SK-N-SH (cell line): Measurements from ENCODE around the gene SERINC2. TPM values are rescaled to one million over a fixed set of nuclear protein-coding genes. Genes with fewer than 3 reads are reported as not detected.

ENCODE experiments used
- CTCF ChIA-PET: fragments of 300-600, 350-600 bp; formaldehyde crosslinking; extraction: SDS; loops from one replicate; lab custom pipeline; 2021; lab: Yijun Ruan, JAX
- POLR2A ChIA-PET: fragments of 350-600 bp; sonication (Branson Sonifier 250); formaldehyde crosslinking; extraction: SDS; loops from one replicate; lab custom pipeline; 2020; ENCODE audit warnings: antibody characterized with exemption, inconsistent platforms; lab: Yijun Ruan, JAX
- DNase-seq: peaks from one replicate; pipeline ENCODE4 v3.0.0; 2012
- H2AFZ ChIP-seq: fragments of 200-600 bp; sonication (generic); 2 replicates; pipeline ENCODE4 v1.8.1; 2016; ENCODE audit warnings: antibody characterized with exemption, mild to moderate bottlenecking, low read depth
- H3F3A ChIP-seq: fragments of 200-600 bp; sonication (generic); replicated peaks from 2 replicates; pipeline ENCODE3; 2016; ENCODE audit warnings: antibody characterized with exemption, mild to moderate bottlenecking; ENCODE audit not compliant: insufficient read depth
- H3K27ac ChIP-seq, 2 experiments: fragments of 200-500 bp in 1 of 2; fragments of 200-600 bp in 1 of 2; sonication (Bioruptor generic) in 1 of 2; sonication (generic), shearing (Covaris generic) in 1 of 2; 2 replicates each; pipeline versions ENCODE4 v1.5.1 to v1.6.1; 2014 to 2016; ENCODE audit warnings: low read depth in 2 of 2, inconsistent platforms in 1 of 2, low read length in 1 of 2, mild to moderate bottlenecking in 1 of 2, mixed read lengths in 1 of 2
- H3K27me3 ChIP-seq: fragments of 200-600 bp; sonication (generic), shearing (Covaris generic); 2 replicates; pipeline ENCODE4 v1.6.1; 2016; ENCODE audit warnings: mixed run types; ENCODE audit not compliant: insufficient read depth
- H3K36me3 ChIP-seq, 2 experiments: fragments of 200-500 bp in 1 of 2; fragments of 200-600 bp in 1 of 2; sonication (Bioruptor generic) in 1 of 2; sonication (generic) in 1 of 2; replicated peaks in 1 of 2; 2 replicates each; pipeline versions ENCODE3 to v1.5.1; 2014 to 2016; ENCODE audit warnings: low read length in 1 of 2, mild to moderate bottlenecking in 1 of 2; ENCODE audit not compliant: insufficient read depth in 2 of 2, control insufficient read depth in 1 of 2
- H3K4me1 ChIP-seq, 2 experiments: fragments of 200-500 bp in 1 of 2; fragments of 200-600 bp in 1 of 2; sonication (Bioruptor generic) in 1 of 2; sonication (generic), shearing (Covaris generic) in 1 of 2; 2 replicates each; pipeline versions ENCODE4 v1.5.1 to v1.6.1; 2014 to 2016; ENCODE audit warnings: low read depth in 1 of 2, low read length in 1 of 2, mixed run types in 1 of 2; ENCODE audit not compliant: insufficient read depth in 2 of 2, control insufficient read depth in 1 of 2
- H3K4me2 ChIP-seq: fragments of 200-600 bp; sonication (generic), shearing (Covaris generic); 2 replicates; pipeline ENCODE4 v1.6.1; 2017; ENCODE audit warnings: mixed run types
- H3K4me3 ChIP-seq, 2 experiments: fragments of 200-500 bp in 1 of 2; fragments of 200-600 bp in 1 of 2; sonication (Bioruptor generic) in 1 of 2; sonication (generic), shearing (Covaris generic) in 1 of 2; 2 replicates each; pipeline versions ENCODE4 v1.5.1 to v1.8.1; 2014 to 2016; ENCODE audit warnings: low read depth in 2 of 2, inconsistent platforms in 1 of 2, low read length in 1 of 2, mild to moderate bottlenecking in 1 of 2, mixed read lengths in 1 of 2, moderate library complexity in 1 of 2
- H3K79me2 ChIP-seq: fragments of 200-600 bp; sonication (generic); 2 replicates; pipeline ENCODE4 v1.8.1; 2017; ENCODE audit warnings: mild to moderate bottlenecking; ENCODE audit not compliant: insufficient read depth
- H3K9ac ChIP-seq: fragments of 200-600 bp; sonication (generic); 2 replicates; pipeline ENCODE4 v1.6.1; 2017; ENCODE audit warnings: mixed run types
- H3K9me2 ChIP-seq: fragments of 200-600 bp; sonication (generic); 2 replicates; pipeline ENCODE4 v1.6.1; 2017; ENCODE audit warnings: mixed run types
- H3K9me3 ChIP-seq: fragments of 200-600 bp; sonication (generic); 2 replicates; pipeline ENCODE4 v1.6.1; 2017; ENCODE audit warnings: mixed run types, mild to moderate bottlenecking, moderate library complexity
- H4K20me1 ChIP-seq: fragments of 200-600 bp; sonication (generic); 2 replicates; pipeline ENCODE4 v1.6.1; 2017; ENCODE audit warnings: mild to moderate bottlenecking, mixed run types; ENCODE audit not compliant: insufficient read depth
- CHD2 ChIP-seq: fragments of 150-350 bp; IDR thresholded peaks from 2 replicates; pipeline ENCODE4 v1.6.1; 2018; ENCODE audit warnings: low read length; ENCODE audit not compliant: partially characterized antibody
- CTCF ChIP-seq: fragments of 200-600 bp; sonication (generic); IDR thresholded peaks from 2 replicates; pipeline ENCODE4 v1.6.1; 2017; ENCODE audit warnings: antibody characterized with exemption, mild to moderate bottlenecking, moderate library complexity
- EP300 ChIP-seq, 2 experiments: IDR thresholded peaks; 2 replicates each; pipeline versions ENCODE4 v1.4.0 to v1.6.1; 2012; ENCODE audit warnings: borderline replicate concordance in 1 of 2, low read depth in 1 of 2, low read length in 1 of 2
- FOSL2 ChIP-seq: IDR thresholded peaks from 2 replicates; pipeline ENCODE4 v1.4.0; 2012; ENCODE audit warnings: low read depth, mild to moderate bottlenecking, moderate library complexity, borderline replicate concordance
- FOXM1 ChIP-seq: IDR thresholded peaks from 2 replicates; pipeline ENCODE4 v1.4.0; 2012; ENCODE audit warnings: low read depth, mild to moderate bottlenecking
- GABPA ChIP-seq: IDR thresholded peaks from 2 replicates; pipeline ENCODE4 v1.4.0; 2012; ENCODE audit warnings: low read depth, mild to moderate bottlenecking
- MXI1 ChIP-seq: IDR thresholded peaks from 2 replicates; pipeline ENCODE4 v1.6.1; 2012; ENCODE audit warnings: mild to moderate bottlenecking, low read depth, low read length, improper control_type of control experiment
- NFIC ChIP-seq: IDR thresholded peaks from 2 replicates; pipeline ENCODE4 v1.4.0; 2012; ENCODE audit warnings: borderline replicate concordance
- RAD21 ChIP-seq: IDR thresholded peaks from 2 replicates; pipeline ENCODE4 v1.6.1; 2012; ENCODE audit warnings: mild to moderate bottlenecking, low read length
- RFX5 ChIP-seq: IDR thresholded peaks from 2 replicates; pipeline ENCODE4 v1.6.1; 2012; ENCODE audit warnings: mild to moderate bottlenecking, improper control_type of control experiment, low read length
- SIN3A ChIP-seq: IDR thresholded peaks from 2 replicates; pipeline ENCODE4 v1.6.1; 2012; ENCODE audit warnings: low read depth, mild to moderate bottlenecking, low read length, moderate library complexity, borderline replicate concordance
- TAF1 ChIP-seq: IDR thresholded peaks from 2 replicates; pipeline ENCODE4 v1.6.1; 2012; ENCODE audit warnings: low read depth, mild to moderate bottlenecking, low read length, moderate library complexity, borderline replicate concordance
- TCF12 ChIP-seq: IDR thresholded peaks from 2 replicates; pipeline ENCODE4 v1.4.0; 2012
- TEAD4 ChIP-seq: IDR thresholded peaks from 2 replicates; pipeline ENCODE4 v1.4.0; 2012; ENCODE audit warnings: mild to moderate bottlenecking, borderline replicate concordance; ENCODE audit not compliant: insufficient read depth
- WGBS: methylation state at CpG from one replicate; pipeline ENCODE4 v1.1.6; 2017; ENCODE audit warnings: low lambda C conversion rate; 5-methylcytosine and 5-hydroxymethylcytosine counted together
- polyA plus RNA-seq, 3 experiments: library from polyadenylated mRNA; depleted of rRNA; stranded (reverse); fragments of >200 nt; gene quantifications; 2 replicates each; pipeline ENCODE4 v1.2.3, GENCODE V29; 2012

SERINC2 gene
- polyA plus RNA-seq, 1 of the 3 experiments (the other 2 are of a cell fraction) = 22.2 TPM

- Histone ChIP-seq H3K4me2 (no peak overlapping the region), H3K27ac (peak overlapping the region in 1 of 2 experiments; percentile 15; a peak in 1 of 4 replicates), H3F3A (peaks cover 16% of the 10 kb centered on the region), H3K9me2 (no peaks in the 10 kb centered on the region), H3K4me1 (peaks cover 3 to 12% of the 10 kb centered on the region in 2 experiments; a peak in 2 of 4 replicates), H3K79me2 (no peaks in the 10 kb centered on the region), H3K4me3 (no peak overlapping the region), H4K20me1 (no peaks in the 10 kb centered on the region), H3K36me3 (no peaks in the 10 kb centered on the region), H2AFZ (no peak overlapping the region), H3K27me3 (no peaks in the 10 kb centered on the region), H3K9ac (no peak overlapping the region), H3K9me3 (no peaks in the 10 kb centered on the region)
- DNase-seq = no peak
- TF ChIP-seq FOXM1 (no peak), TEAD4 (0 out of 2 replicates have a peak, but pooled peaks have one; percentile 11), EP300 (IDR thresholded peaks at IDR 0.05; ENCODE audit: borderline replicate concordance in 1 of 2, low read depth in 1 of 2, low read length in 1 of 2) (no peak), SIN3A (no peak), RAD21 (peak; percentile 33), TCF12 (peak; percentile 78), RFX5 (no peak), MXI1 (no peak), NFIC (0 out of 2 replicates have a peak, but pooled peaks have one; percentile 18), TAF1 (no peak), CHD2 (no peak), GABPA (no peak), CTCF (peak; percentile 53), FOSL2 (peak; percentile 2; the same call in 1 of the 2 replicates)
- 88% methylated on average over 3 of the region's 3 CpGs for WGBS
- POLR2A ChIA-PET = no interaction called here
- CTCF ChIA-PET = interaction anchor here (0.8 to 13.9 kb wide), 8 partner anchors 9 to 224 kb away, joined by 3 to 287 read pairs (median 34); partner anchors contain the start of gene SERINC2
Observed at GRCh38 chr1:31396633-31397351, 16.2 kb upstream of the SERINC2 start.
